Loucy (cell line): Measurements from ENCODE around the gene MSMO1.

ENCODE experiments used
- CTCF ChIP-seq: fragments of 200-600 bp; sonication (generic); conservative IDR thresholded peaks from 2 replicates; pipeline ENCODE4 v1.5.1; 2014; ENCODE audit warnings: mild to moderate bottlenecking, antibody characterized with exemption, low read length
- EZH2phosphoT487 ChIP-seq: fragments of 200-600 bp; IDR thresholded peaks from 2 replicates; pipeline ENCODE4 v1.6.1; 2018; ENCODE audit warnings: antibody characterized with exemption, mild to moderate bottlenecking, moderate library complexity, borderline replicate concordance

GRCh38 chr4:165378745-165379677, 51.5 kb downstream of the MSMO1 start, which contains the start of gene CPE:
- TF ChIP-seq CTCF (no peak), EZH2phosphoT487 (no peak)
